Loucy (cell line): ENCODE measurements around the gene MYD88.

Experiments
- H2AFZ ChIP-seq: fragments of 200-600 bp; sonication (generic); 2 replicates; pipeline ENCODE4 v1.6.0; 2016; ENCODE audit warnings: antibody characterized with exemption, mild to moderate bottlenecking, low read length, moderate library complexity
- H3F3A ChIP-seq: fragments of 200-600 bp; 2 replicates; pipeline ENCODE4 v1.6.0; 2016; ENCODE audit warnings: antibody characterized with exemption, low read depth, mild to moderate bottlenecking
- H3K27me3 ChIP-seq: fragments of 200-600 bp; sonication (generic); 2 replicates; pipeline ENCODE4 v1.6.1; 2014; ENCODE audit warnings: low read length, mild to moderate bottlenecking; ENCODE audit not compliant: insufficient read depth, poor library complexity, severe bottlenecking
- H3K36me3 ChIP-seq: fragments of 200-600 bp; sonication (generic); 2 replicates; pipeline ENCODE4 v1.6.1; 2016; ENCODE audit warnings: low read length; ENCODE audit not compliant: insufficient read depth
- H3K4me1 ChIP-seq: fragments of 200-600 bp; sonication (generic); 2 replicates; pipeline ENCODE4 v1.5.1; 2014; ENCODE audit warnings: low read length, mild to moderate bottlenecking; ENCODE audit not compliant: insufficient read depth, poor library complexity, severe bottlenecking
- H3K4me2 ChIP-seq: fragments of 200-600 bp; sonication (generic); 2 replicates; pipeline ENCODE4 v1.6.0; 2014; ENCODE audit warnings: antibody characterized with exemption, low read length, low read depth, mild to moderate bottlenecking; ENCODE audit not compliant: poor library complexity, severe bottlenecking
- H3K4me3 ChIP-seq: fragments of 200-600 bp; sonication (generic); 2 replicates; pipeline ENCODE4 v1.5.1; 2014; ENCODE audit warnings: low read length, mild to moderate bottlenecking, mixed read lengths; ENCODE audit not compliant: poor library complexity, severe bottlenecking
- H3K79me2 ChIP-seq: fragments of 200-600 bp; sonication (generic); 2 replicates; pipeline ENCODE4 v1.6.1; 2014; ENCODE audit warnings: low read length; ENCODE audit not compliant: insufficient read depth
- H3K9ac ChIP-seq: fragments of 200-600 bp; sonication (generic); 2 replicates; pipeline ENCODE4 v1.6.0; 2014; ENCODE audit warnings: mild to moderate bottlenecking, low read depth, low read length, moderate library complexity; ENCODE audit not compliant: poor library complexity, severe bottlenecking
- H3K9me2 ChIP-seq: fragments of 200-600 bp; sonication (generic); replicated peaks from 2 replicates; pipeline ENCODE4 v1.6.1; 2016; ENCODE audit warnings: low read depth, low read length, mixed read lengths
- H3K9me3 ChIP-seq: fragments of 200-600 bp; sonication (generic); 2 replicates; pipeline ENCODE4 v1.6.1; 2014; ENCODE audit warnings: mild to moderate bottlenecking, antibody characterized with exemption, low read length, low read depth; ENCODE audit not compliant: insufficient read depth
- H4K20me1 ChIP-seq: fragments of 200-600 bp; sonication (generic); 2 replicates; pipeline ENCODE4 v1.6.0; 2014; ENCODE audit warnings: antibody characterized with exemption, low read length, mild to moderate bottlenecking; ENCODE audit not compliant: insufficient read depth, poor library complexity, severe bottlenecking
- CTCF ChIP-seq: fragments of 200-600 bp; sonication (generic); conservative IDR thresholded peaks from 2 replicates; pipeline ENCODE4 v1.5.1; 2014; ENCODE audit warnings: mild to moderate bottlenecking, antibody characterized with exemption, low read length
- EZH2phosphoT487 ChIP-seq: fragments of 200-600 bp; IDR thresholded peaks from 2 replicates; pipeline ENCODE4 v1.6.1; 2018; ENCODE audit warnings: antibody characterized with exemption, mild to moderate bottlenecking, moderate library complexity, borderline replicate concordance

The MYD88 gene

GRCh38 chr3:38101811-38102443 is 36.5 kb upstream of the MYD88 start:
- Histone ChIP-seq H3K9me3 (peaks cover 5% of the 10 kb centered on the region; the same call in 1 of the 2 replicates), H2AFZ (no peak overlapping the region), H3K36me3 (no peaks in the 10 kb centered on the region), H3K27me3 (no peaks in the 10 kb centered on the region), H3K4me2 (no peak overlapping the region), H3K4me3 (no peak overlapping the region), H3K4me1 (no peaks in the 10 kb centered on the region), H3F3A (no peaks in the 10 kb centered on the region), H3K9ac (no peak overlapping the region), H3K9me2 (no peaks in the 10 kb centered on the region), H4K20me1 (no peaks in the 10 kb centered on the region), H3K79me2 (no peaks in the 10 kb centered on the region)
- no peak for TF ChIP-seq EZH2phosphoT487
- no peak for TF ChIP-seq CTCF

DNA sequence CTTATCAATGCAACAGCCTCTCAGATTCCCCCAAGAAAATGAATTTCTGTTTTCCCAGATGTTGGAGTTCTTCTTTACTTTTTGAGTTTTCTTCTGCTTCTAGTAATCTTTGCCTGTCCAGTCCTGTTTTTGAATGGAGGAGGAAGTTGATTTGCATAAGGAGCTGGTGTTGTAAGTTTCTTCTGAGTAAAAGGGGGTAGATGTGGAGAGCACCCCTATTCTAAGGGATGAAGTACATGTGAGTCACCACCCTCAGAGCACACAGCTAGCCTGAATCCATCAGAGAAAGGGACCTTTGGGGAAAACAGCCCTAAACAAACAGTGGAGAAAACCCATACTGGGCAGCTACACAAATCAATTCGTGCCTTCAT is 36.0 kb upstream of the MYD88 start:
- Histone ChIP-seq H3K9me3 (peaks cover 5% of the 10 kb centered on the region; the same call in 1 of the 2 replicates), H2AFZ (no peak overlapping the region), H3K4me2 (no peak overlapping the region), H4K20me1 (no peaks in the 10 kb centered on the region), H3K79me2 (no peaks in the 10 kb centered on the region), H3F3A (no peaks in the 10 kb centered on the region), H3K9me2 (no peaks in the 10 kb centered on the region), H3K9ac (no peak overlapping the region), H3K4me3 (no peak overlapping the region), H3K27me3 (no peaks in the 10 kb centered on the region), H3K4me1 (no peaks in the 10 kb centered on the region), H3K36me3 (no peaks in the 10 kb centered on the region)
- TF ChIP-seq CTCF (no peak), EZH2phosphoT487 (no peak)

GRCh38 chr3:38105525-38105924 is 32.9 kb upstream of the MYD88 start:
- TF ChIP-seq EZH2phosphoT487, result no peak
- no peak for TF ChIP-seq CTCF

More at GRCh38 chr3:38105525-38105924, 32.9 kb upstream of the MYD88 start:
- Histone ChIP-seq H2AFZ (no peak overlapping the region), H4K20me1 (no peaks in the 10 kb centered on the region), H3K9me3 (peaks cover 5% of the 10 kb centered on the region; the same call in 1 of the 2 replicates), H3K79me2 (no peaks in the 10 kb centered on the region), H3K9me2 (no peaks in the 10 kb centered on the region), H3K36me3 (no peaks in the 10 kb centered on the region), H3K4me1 (no peaks in the 10 kb centered on the region), H3F3A (no peaks in the 10 kb centered on the region), H3K4me2 (no peak overlapping the region), H3K4me3 (no peak overlapping the region), H3K27me3 (no peaks in the 10 kb centered on the region), H3K9ac (no peak overlapping the region)
